Measurements from ENCODE around the gene LSM5. TPM values are rescaled to one million over a fixed set of nuclear protein-coding genes. Genes with fewer than 3 reads are reported as not detected.

LSM5 gene
- total RNA-seq = 12.0 and 16.7 TPM in 2 replicates

DNA sequence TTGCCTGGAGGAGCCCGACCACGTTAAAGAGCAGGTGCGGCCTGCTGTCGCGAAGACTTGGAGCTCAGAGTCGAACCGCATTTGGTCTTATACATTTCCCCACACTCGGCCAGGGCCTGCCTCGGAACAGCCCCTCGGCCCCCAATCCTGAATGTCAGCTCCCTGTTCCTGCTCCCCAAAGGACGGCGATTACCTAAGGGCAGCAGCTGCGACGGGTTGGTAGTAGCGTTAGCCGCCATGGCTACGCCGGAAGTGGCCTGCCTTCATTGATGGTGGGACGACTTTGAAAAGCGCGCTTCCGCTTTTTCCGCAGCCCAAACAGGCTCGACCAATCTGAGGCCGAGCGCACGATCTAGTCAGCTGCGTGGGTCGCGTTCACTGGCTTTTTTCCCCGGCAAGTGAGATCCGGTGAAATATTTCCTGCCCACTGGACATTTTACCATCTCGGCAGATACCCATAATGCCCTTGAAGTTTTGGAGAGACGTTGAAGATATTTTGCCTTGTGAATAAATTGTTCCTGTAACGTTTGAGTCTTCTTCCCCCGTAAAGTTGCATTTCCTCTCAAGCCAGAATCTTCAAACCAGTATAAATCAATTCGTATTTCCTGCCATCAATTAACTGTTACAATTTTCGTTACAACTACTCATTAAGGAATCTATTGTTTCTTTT is at the start of gene LSM5:
Gene LSM5 (minus strand): TSS at position 254 of the 670 bp plus-strand sequence. CDS start 15 bp downstream, at position 239.

DNA sequence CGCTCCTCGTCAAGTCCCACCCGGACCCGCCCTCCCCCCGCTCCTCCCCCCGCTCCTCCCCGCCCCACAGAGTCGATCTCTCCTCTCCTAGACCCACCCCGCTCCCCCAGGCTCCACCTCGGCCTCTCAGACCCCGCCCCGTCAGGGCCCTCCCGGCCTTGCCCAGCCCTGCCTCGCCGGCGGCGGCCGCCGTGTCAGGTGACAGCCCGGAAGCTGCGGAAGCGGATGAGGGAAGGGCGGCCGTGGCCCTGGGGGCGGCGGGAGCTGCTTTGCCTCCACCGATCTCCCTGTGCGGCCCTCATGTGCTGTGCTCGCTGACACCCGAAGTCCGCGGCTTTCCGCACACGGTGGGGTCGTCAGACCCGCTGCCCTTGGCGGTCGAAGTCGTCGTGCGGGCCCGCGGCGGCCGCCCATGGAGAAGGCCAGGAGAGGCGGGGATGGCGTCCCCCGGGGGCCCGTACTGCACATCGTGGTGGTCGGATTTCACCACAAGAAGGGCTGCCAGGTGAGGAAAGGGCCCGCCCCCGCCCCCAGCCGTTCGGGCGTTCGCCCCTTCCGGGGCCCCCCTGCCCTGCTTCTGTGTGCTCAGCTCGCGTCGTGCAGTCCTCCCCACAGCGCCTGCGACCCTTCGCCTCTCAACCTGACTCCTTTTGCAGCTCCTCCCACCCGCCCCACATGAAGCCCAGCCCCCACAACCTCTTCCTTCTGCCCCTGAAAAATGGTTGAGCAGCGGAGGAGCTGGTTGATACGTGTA is 5.3 kb upstream of the LSM5 start, which contains the start of gene AVL9:
Gene AVL9 (plus strand): TSS at position 192 of the 754 bp plus-strand sequence. CDS start 221 bp downstream, at position 413.

Other genes with a start within 250 kb of the LSM5 start
- gene AVL9, start 5.1 kb upstream of the LSM5 start, total RNA-seq = 36.9 and 40.6 TPM in 2 replicates

Measured in nasal cavity respiratory epithelium epithelial cell of viscerocranial mucosa (primary cell).